Epithelial cell of proximal tubule (primary cell): ENCODE results near the gene ERBB2. TPM values are rescaled to one million over a fixed set of nuclear protein-coding genes. Genes with fewer than 3 reads are reported as not detected.

Source experiments
- DNase-seq: peaks from one replicate; pipeline ENCODE4 v3.0.0-alpha.2; 2011; ENCODE audit warnings: low read depth
- H3K4me3 ChIP-seq: 2 replicates; pipeline ENCODE4 v1.5.1; 2011; ENCODE audit warnings: low read depth, mild to moderate bottlenecking, low read length
- total RNA-seq: library from RNA; depleted of rRNA; stranded (reverse); fragments of >200 nt; gene quantifications from 2 replicates; pipeline ENCODE4 v1.2.3, GENCODE V29; 2015
- TF ChIP-seq, protein P1 (sequence below): conservative IDR thresholded peaks from 2 replicates; pipeline ENCODE4 v1.5.1; 2012; ENCODE audit warnings: low read depth, mild to moderate bottlenecking, low read length

The ERBB2 gene
- total RNA-seq, 1 donor from 2014 or later, result 53.3 TPM

DNA sequence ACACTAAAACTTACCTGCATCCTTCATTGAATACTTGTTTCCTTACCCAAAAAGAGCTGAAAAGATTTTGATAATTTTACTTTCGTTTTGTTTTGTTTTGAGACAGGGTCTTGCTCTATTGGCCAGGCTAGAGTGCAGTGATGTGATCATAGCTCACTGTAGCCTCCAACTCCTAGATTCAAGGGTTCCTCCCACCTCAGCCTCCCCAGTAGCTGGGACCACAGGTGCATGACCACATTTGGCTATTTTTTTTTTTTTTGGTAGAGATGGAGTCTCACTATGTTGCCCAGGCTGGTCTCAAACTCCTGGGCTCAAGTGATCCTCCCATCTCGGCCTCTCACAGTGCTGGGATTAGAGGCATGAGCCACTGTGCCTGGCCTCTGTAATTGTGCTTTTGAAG lies 44.8 kb upstream of the ERBB2 start:
- no peak overlapping the region for H3K4me3 ChIP-seq
- DNase-seq, result no peak
- TF ChIP-seq, protein P1, sequence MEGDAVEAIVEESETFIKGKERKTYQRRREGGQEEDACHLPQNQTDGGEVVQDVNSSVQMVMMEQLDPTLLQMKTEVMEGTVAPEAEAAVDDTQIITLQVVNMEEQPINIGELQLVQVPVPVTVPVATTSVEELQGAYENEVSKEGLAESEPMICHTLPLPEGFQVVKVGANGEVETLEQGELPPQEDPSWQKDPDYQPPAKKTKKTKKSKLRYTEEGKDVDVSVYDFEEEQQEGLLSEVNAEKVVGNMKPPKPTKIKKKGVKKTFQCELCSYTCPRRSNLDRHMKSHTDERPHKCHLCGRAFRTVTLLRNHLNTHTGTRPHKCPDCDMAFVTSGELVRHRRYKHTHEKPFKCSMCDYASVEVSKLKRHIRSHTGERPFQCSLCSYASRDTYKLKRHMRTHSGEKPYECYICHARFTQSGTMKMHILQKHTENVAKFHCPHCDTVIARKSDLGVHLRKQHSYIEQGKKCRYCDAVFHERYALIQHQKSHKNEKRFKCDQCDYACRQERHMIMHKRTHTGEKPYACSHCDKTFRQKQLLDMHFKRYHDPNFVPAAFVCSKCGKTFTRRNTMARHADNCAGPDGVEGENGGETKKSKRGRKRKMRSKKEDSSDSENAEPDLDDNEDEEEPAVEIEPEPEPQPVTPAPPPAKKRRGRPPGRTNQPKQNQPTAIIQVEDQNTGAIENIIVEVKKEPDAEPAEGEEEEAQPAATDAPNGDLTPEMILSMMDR, result no peak

DNA sequence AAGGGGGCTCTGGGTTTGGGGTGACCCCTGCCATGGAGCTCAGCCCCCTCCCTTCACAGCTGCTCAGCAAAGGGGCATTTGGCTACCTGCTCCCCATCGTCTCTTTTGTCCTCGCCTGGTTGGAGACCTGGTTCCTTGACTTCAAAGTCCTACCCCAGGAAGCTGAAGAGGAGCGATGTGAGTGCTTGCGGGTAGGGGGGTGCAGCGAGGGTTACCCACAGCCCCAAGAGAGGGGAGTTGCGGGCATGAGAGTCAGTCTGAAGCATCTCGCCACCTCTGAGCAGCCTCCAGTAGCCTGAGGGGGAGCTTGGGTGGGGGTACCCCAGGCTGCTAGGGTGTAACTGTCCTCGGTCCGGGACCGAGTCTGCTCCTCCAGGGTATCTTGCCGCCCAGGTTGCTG lies 41.5 kb upstream of the ERBB2 start:
- no peak overlapping the region for H3K4me3 ChIP-seq
- DNase-seq, result no peak
- TF ChIP-seq, protein P1, result no peak

- TF ChIP-seq, protein P1, result no peak
- DNase-seq, result no peak
Measured at GRCh38 chr17:39658760-39659159, 41.1 kb upstream of the ERBB2 start.

GRCh38 chr17:39659279-39660010 lies 40.4 kb upstream of the ERBB2 start:
- TF ChIP-seq, protein P1, result no peak
- no peak for DNase-seq
- H3K4me3 ChIP-seq, result no peak overlapping the region

More at GRCh38 chr17:39658760-39659159, 41.1 kb upstream of the ERBB2 start:
- H3K4me3 ChIP-seq, result no peak overlapping the region

DNA sequence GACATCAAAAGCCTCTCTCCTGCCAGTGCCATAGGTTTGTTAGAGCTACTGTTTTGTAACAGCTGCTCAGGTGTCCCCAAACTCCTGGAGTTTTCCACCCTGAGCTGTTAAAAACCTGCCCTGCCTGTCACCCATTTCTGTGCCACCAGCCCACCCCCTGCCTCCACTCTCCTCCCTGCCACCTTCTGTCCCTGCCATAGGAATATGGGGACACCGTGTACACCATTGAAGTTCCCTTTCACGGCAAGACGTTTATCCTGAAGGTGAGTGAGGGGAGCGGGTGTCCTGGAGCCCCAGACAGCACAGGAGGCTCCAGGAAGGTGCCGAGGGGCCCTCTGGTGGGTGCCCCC lies 39.9 kb upstream of the ERBB2 start:
- no peak for DNase-seq
- TF ChIP-seq, protein P1, result no peak
- no peak overlapping the region for H3K4me3 ChIP-seq

- no peak for DNase-seq
- H3K4me3 ChIP-seq, result no peak overlapping the region
- TF ChIP-seq, protein P1, result no peak
Measured at GRCh38 chr17:39660397-39661385, 39.2 kb upstream of the ERBB2 start.
